GM12892 (cell line): ENCODE results near the gene MMP14.
"Not testable (repeated sequence)": the region's sequence is repeated elsewhere in the genome, so short reads cannot be mapped to it uniquely, and the experiment has no call there.

Experiments used
- DNase-seq: peaks from one replicate; pipeline ENCODE4 v3.0.0; 2011; ENCODE audit not compliant: insufficient read length
- FAIRE-seq: peaks from 2 replicates; lab custom pipeline; 2011; peaks lifted over from hg19 to GRCh38; lab: Jason Lieb, UNC
- POLR2A ChIP-seq: IDR thresholded peaks from 2 replicates; pipeline ENCODE4 v1.6.1; 2011; ENCODE audit warnings: low read depth, low read length, control low read depth
- POLR2AphosphoS5 ChIP-seq: IDR thresholded peaks from 2 replicates; pipeline ENCODE4 v1.6.1; 2011; ENCODE audit warnings: low read depth, low read length, control low read depth
- TAF1 ChIP-seq: IDR thresholded peaks from 2 replicates; pipeline ENCODE4 v1.6.1; 2011; ENCODE audit warnings: low read depth, mild to moderate bottlenecking, control low read depth, low read length, borderline replicate concordance

MMP14 gene

DNA sequence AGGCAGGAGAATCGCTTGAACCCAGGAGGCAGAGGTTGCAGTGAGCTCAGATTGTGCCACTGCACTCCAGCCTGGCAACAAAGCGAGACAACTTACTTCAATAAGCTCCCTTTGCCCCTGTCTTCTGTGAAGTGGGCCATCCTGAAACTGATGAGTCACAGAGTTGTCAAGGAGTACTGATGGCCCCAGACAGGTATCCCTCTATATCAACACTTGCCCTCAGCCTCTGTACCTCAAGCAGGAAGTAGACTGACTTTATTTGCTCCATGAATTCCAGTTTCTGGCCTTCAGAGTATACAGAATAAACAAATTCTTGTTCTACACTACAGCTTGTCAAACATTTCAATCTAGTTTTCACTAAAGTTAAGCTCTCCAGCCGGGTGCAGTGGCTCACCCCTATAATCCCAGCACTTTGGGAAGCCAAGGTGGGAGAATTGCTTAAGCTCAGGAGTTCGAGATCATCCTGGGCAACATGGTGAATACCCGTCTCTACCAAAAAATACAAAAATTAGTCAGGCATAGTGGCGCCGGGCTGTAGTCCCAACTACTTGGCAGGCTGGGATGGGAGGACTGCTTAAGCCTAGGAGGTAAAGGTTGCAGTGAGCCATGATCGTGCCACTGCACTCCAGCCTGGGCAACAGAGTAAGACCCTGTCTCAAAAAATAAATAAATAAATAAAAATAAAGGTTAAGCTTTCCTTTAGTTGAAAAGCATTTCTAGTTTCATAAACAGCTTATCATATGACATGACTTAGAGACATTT is 18.8 kb downstream of the MMP14 start:
- TF ChIP-seq POLR2AphosphoS5 (no peak), TAF1 (no peak), POLR2A (no peak)
- FAIRE-seq = no peak
- no peak for DNase-seq

DNA sequence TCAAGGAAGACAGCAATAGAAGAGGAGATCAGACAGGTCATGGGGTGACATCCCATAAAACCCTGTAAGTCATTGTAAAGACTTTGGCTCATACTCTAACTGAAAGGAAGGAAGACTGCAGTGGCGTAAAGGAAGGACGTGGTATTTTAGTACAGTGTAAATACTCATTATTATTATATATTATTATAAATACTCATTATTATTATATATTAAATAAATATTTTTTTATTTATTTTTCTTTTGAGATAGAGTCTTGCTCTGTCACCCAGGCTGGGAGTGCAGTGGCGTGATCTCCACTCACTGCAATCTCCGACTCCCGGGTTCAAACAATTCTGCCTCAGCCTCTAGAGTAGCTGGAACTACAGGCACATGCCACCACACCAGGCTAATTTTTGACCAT is 20.0 kb downstream of the MMP14 start:
- FAIRE-seq = no peak
- no peak for DNase-seq
- no peak for TF ChIP-seq TAF1
- no peak for TF ChIP-seq POLR2AphosphoS5
- TF ChIP-seq POLR2A = no peak

DNA sequence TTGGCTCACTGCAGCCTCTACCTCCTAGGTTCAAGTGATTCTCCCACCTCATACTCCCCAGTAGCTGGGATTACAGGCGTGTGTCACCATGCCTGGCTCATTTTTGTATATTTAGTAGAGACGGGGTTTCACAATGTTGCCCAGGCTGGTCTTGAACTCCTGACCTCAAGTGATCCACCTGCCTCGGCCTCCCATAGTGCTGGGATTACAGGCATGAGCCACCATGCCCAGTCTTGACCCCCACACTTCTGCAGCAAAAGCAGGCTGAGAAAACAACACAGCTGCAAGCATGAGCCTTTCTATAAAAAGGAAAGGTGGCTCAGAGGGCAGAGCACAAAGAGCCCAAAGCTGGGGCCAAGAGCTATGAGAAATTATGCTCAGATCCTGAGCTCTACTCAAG is 24.0 kb downstream of the MMP14 start:
- FAIRE-seq, DNase-seq: not testable (repeated sequence)

DNA sequence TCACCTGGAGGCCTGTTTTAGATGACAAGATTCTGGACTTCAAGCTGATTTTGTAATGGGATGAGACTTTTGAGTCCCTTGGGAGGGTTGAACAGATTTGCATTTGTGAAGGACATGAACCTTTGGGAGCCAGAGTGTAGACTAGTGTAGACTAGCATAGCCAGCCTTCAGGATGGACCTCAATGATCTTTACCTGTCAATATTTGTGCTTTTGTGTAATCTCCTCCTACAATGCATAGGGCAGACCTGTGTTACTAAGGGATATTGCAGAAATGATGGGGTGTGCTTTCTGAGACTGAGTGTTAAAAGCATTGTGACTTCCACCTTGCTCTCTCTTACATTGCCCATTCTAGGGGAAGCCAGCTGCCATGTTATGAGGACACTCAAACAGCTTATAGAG is 25.3 kb downstream of the MMP14 start:
- FAIRE-seq (no peak), DNase-seq (no peak)
- no peak for TF ChIP-seq POLR2AphosphoS5
- TF ChIP-seq POLR2A = no peak
- no peak for TF ChIP-seq TAF1

DNA sequence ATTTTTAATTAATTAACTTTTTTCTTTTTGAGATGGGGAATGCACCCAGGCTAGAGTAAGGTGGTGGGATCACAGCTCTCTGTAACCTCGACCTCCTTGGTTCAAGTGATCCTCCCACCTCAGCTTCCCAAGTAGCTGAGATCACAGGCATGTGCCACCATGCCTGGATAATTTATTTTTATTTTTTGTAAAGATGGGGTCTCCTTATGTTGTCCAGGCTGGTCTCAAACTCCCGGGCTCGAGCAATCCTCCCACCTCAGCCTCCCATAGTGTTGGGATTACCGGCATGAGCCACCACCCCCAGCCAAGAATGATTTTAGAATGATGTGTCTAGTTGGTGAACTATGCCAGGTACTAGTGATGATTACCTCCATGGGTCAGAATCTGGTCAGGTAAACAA is 28.6 kb downstream of the MMP14 start:
- FAIRE-seq = no peak
- TF ChIP-seq TAF1 = no peak
- no peak for TF ChIP-seq POLR2A
- no peak for TF ChIP-seq POLR2AphosphoS5
- no peak for DNase-seq

DNA sequence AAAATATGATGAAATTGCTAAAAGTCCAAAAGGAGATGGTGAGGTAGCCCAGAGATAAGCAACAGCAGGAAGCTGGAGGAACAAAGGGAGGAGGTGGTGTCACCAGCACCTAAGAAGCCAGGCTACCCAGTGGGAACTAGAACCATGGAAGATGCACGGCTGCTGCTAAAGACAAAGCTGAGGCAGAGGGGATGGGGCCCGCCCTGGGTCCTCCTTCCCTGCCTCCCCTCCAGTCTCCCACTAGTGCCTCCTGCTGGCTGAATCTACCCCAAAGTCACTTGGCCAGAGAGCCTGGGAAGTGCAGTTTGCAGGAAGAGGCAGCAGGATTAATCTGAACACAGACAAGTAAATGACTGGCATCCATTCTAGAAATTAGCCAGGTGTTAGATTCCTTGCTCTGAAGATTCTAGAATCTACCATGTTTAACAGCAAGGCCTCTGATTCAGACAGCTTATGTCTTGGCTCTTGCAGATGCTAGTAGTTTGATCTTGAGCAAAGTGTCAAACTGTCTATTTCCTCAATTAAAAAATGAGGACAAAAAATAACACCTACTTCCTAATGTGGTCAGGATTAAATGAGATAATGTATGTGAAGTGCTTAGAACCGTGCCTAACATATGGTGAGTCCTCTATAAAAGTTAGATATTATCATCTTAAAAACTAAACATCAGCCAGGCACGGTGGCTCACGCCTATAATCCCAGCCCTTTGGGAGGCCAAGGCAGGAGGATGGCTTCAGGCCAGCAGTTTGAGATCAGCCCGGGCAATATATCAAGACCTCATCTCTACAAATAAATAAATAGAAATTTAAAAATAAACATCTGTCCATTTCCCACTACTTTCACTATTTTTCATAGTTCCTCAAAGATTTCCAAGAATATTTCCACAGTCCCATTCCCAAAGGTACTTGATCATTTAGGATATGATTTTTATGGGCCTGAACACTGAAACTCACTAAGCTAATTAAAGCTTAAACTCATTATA is 29.3 kb downstream of the MMP14 start:
- DNase-seq (peak; percentile 20), FAIRE-seq (no peak)
- no peak for TF ChIP-seq POLR2A
- TF ChIP-seq POLR2AphosphoS5 = no peak
- no peak for TF ChIP-seq TAF1

DNA sequence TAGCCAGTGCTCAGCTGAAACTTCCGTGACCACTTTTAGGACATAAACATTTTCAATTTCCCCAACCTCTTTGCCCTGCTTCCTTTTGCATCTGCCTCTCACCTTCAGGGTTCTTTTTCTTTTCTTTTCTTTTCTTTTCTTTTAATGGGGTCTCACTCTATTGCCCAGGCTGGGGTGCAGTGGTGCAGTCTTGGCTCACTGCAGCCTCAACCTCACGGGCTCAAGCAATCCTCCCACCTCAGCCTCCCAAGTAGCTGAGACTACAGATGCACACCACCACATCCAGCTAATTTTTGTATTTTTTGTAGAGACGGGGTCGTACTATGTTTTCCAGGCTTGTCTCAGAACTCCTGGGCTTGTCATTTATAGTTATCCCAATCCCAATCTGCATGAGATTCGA is 30.5 kb downstream of the MMP14 start:
- DNase-seq (no peak), FAIRE-seq (no peak)
- TF ChIP-seq POLR2A = no peak
- no peak for TF ChIP-seq POLR2AphosphoS5
- no peak for TF ChIP-seq TAF1

DNA sequence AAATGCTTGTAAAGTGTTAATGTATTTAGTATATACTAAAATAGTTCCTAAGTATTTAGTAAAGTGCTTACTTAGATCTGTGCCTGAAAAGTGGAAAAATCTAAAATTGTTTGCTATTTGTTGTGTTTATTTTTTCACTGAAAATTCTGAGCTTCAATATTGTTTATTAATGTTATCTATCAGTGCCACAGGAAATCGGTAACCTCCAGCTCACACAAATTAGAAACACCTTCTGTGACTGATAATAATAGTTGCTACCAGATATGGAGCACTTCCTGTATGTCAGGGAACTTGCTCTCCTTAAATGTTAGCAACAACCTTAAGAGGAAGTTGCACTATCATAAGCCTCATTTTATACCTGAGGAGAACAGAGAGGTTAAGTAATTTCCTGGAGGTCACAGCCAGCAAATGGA is 34.4 kb downstream of the MMP14 start:
- TF ChIP-seq POLR2A (no peak), TAF1 (no peak), POLR2AphosphoS5 (no peak)
- FAIRE-seq (peak; percentile 24), DNase-seq (no peak)

DNA sequence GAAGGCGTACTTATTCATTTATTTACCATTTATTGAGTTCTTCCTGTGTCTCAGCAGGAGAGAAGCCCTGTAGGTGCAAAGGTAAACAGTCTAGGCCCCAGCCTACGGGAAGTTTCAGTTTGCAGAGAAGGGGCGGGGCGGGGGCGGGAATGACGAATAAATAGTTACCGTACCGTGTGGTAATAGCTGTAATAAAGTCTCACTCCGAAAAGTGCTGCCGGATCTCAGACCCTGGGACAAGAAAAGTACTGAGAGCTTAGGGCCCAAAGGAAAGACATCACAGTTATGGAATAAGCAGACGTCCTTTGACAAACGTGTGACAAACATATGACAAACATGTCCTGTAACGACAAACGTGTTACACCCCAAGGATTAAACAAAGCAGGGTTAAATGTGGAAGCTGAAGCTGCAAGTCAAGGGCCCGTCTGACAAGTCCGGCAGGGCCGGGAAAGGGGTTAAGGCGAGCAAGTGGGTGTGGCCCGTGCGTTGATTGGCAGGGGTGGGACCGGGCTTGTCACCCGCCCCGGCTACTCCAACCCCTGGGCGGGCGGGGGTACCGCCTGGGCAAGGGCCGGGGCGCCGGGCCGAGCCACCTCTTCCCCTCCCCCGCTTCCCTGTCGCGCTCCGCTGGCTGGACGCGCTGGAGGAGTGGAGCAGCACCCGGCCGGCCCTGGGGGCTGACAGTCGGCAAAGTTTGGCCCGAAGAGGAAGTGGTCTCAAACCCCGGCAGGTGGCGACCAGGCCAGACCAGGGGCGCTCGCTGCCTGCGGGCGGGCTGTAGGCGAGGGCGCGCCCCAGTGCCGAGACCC is 35.0 kb downstream of the MMP14 start, which contains the start of gene LRP10:
LRP10 (plus strand) TSS at position 517 of the 809 bp plus-strand sequence. CDS start 564 bp downstream, outside the sequence.
- DNase-seq (peak; percentile 70), FAIRE-seq (peak; percentile 86)
- TF ChIP-seq POLR2A (peak; percentile 79), POLR2AphosphoS5 (peak; percentile 73; the same call in 1 of the 2 replicates), TAF1 (peak; percentile 22; the same call in 1 of the 2 replicates)

DNA sequence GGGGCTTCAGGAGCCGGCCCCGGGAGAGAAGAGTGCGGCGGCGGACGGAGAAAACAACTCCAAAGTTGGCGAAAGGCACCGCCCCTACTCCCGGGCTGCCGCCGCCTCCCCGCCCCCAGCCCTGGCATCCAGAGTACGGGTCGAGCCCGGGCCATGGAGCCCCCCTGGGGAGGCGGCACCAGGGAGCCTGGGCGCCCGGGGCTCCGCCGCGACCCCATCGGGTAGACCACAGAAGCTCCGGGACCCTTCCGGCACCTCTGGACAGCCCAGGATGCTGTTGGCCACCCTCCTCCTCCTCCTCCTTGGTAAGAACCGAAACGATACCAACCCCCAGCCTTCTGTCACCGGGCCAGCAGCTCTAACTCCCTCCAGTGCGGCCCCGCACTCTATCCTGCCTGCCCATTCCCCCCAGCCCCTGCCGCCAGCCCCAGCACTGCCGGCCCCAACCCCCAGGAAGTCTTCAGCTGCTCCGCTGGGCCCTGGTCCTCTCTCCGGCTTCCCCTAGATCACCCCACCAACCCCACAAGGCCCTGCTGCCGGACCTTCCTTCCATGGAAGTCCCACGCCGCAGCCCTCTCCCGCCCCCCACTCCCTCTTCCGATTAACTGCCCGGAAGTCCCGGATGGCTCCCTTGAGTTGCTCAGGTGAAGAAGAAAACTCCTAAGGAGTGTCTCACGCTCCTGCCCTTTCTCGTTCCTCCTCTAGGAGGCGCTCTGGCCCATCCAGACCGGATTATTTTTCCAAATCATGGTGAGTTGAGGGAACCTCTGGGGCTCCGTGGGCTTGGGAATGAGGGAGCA is 35.8 kb downstream of the MMP14 start:
- DNase-seq = no peak
- no peak for TF ChIP-seq POLR2AphosphoS5
- TF ChIP-seq POLR2A = no peak
- TF ChIP-seq TAF1 = no peak
- FAIRE-seq = no peak
